ENCODE measurements around the gene CORO1C. TPM values are rescaled to one million over a fixed set of nuclear protein-coding genes. Genes with fewer than 3 reads are reported as not detected.

The CORO1C gene
- polyA plus RNA-seq, 1 donor from 2014 or later: 123 TPM

GRCh38 chr12:108744021-108744897 lies 12.9 kb upstream of the CORO1C start:
- Histone ChIP-seq H3K9me3 (ENCODE audit: low read length) (no peaks in the 10 kb centered on the region), H3K27ac (ENCODE audit: low read length) (no peak overlapping the region), H3F3A (ENCODE audit: insufficient read depth, low read length, poor library complexity, severe bottlenecking) (no peaks in the 10 kb centered on the region), H3K79me2 (replicated peaks; ENCODE audit: insufficient read depth, low read length) (no peaks in the 10 kb centered on the region), H3K4me3 (ENCODE audit: low read length) (no peak overlapping the region), H3K9ac (ENCODE audit: low read length) (no peak overlapping the region), H3K36me3 (ENCODE audit: insufficient read depth, low read length) (no peaks in the 10 kb centered on the region), H3K9me2 (ENCODE audit: insufficient read depth, low read length) (no peaks in the 10 kb centered on the region), H3K4me2 (ENCODE audit: low read length) (no peak overlapping the region), H2AFZ (ENCODE audit: low read depth, low read length) (no peak overlapping the region), H4K20me1 (ENCODE audit: insufficient read depth) (no peaks in the 10 kb centered on the region), H3K27me3 (ENCODE audit: insufficient read depth, low read depth, low read length) (no peaks in the 10 kb centered on the region)
- TF ChIP-seq MXI1 (conservative IDR thresholded peaks at IDR 0.05; ENCODE audit: poor library complexity, severe bottlenecking): no peak
- no peak for TF ChIP-seq POLR2AphosphoS5 (IDR thresholded peaks at IDR 0.05)
- no peak for TF ChIP-seq RAD21 (conservative IDR thresholded peaks at IDR 0.05)
- TF ChIP-seq EZH2 (IDR thresholded peaks at IDR 0.05; ENCODE audit: borderline replicate concordance, insufficient read depth, low read length, poor library complexity, severe bottlenecking): no peak
- no peak for TF ChIP-seq SMC3 (conservative IDR thresholded peaks at IDR 0.05; ENCODE audit: poor library complexity)
- TF ChIP-seq EP300 (conservative IDR thresholded peaks at IDR 0.05; ENCODE audit: poor library complexity, severe bottlenecking): no peak
- TF ChIP-seq TAF1 (IDR thresholded peaks at IDR 0.05; ENCODE audit: low read depth): no peak
- TF ChIP-seq CTCF (IDR thresholded peaks at IDR 0.05; ENCODE audit: poor library complexity, severe bottlenecking): no peak
- TF ChIP-seq, protein P1, sequence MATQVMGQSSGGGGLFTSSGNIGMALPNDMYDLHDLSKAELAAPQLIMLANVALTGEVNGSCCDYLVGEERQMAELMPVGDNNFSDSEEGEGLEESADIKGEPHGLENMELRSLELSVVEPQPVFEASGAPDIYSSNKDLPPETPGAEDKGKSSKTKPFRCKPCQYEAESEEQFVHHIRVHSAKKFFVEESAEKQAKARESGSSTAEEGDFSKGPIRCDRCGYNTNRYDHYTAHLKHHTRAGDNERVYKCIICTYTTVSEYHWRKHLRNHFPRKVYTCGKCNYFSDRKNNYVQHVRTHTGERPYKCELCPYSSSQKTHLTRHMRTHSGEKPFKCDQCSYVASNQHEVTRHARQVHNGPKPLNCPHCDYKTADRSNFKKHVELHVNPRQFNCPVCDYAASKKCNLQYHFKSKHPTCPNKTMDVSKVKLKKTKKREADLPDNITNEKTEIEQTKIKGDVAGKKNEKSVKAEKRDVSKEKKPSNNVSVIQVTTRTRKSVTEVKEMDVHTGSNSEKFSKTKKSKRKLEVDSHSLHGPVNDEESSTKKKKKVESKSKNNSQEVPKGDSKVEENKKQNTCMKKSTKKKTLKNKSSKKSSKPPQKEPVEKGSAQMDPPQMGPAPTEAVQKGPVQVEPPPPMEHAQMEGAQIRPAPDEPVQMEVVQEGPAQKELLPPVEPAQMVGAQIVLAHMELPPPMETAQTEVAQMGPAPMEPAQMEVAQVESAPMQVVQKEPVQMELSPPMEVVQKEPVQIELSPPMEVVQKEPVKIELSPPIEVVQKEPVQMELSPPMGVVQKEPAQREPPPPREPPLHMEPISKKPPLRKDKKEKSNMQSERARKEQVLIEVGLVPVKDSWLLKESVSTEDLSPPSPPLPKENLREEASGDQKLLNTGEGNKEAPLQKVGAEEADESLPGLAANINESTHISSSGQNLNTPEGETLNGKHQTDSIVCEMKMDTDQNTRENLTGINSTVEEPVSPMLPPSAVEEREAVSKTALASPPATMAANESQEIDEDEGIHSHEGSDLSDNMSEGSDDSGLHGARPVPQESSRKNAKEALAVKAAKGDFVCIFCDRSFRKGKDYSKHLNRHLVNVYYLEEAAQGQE (IDR thresholded peaks at IDR 0.05; ENCODE audit: borderline replicate concordance): no peak

GRCh38 chr12:108738170-108738569 lies 6.9 kb upstream of the CORO1C start:
- Histone ChIP-seq H3K79me2 (replicated peaks; ENCODE audit: insufficient read depth, low read length) (no peaks in the 10 kb centered on the region), H3K4me2 (ENCODE audit: low read length) (no peak overlapping the region), H3K4me3 (ENCODE audit: low read length) (no peak overlapping the region), H3K9ac (ENCODE audit: low read length) (no peak overlapping the region), H3K9me3 (ENCODE audit: low read length) (no peaks in the 10 kb centered on the region), H4K20me1 (ENCODE audit: insufficient read depth) (no peaks in the 10 kb centered on the region), H3F3A (ENCODE audit: insufficient read depth, low read length, poor library complexity, severe bottlenecking) (no peaks in the 10 kb centered on the region), H3K36me3 (ENCODE audit: insufficient read depth, low read length) (no peaks in the 10 kb centered on the region), H3K9me2 (ENCODE audit: insufficient read depth, low read length) (no peaks in the 10 kb centered on the region), H2AFZ (ENCODE audit: low read depth, low read length) (no peak overlapping the region), H3K27ac (ENCODE audit: low read length) (no peak overlapping the region), H3K27me3 (ENCODE audit: insufficient read depth, low read depth, low read length) (no peaks in the 10 kb centered on the region)
- TF ChIP-seq POLR2AphosphoS5 (IDR thresholded peaks at IDR 0.05) (no peak), RAD21 (conservative IDR thresholded peaks at IDR 0.05) (no peak), EZH2 (IDR thresholded peaks at IDR 0.05; ENCODE audit: borderline replicate concordance, insufficient read depth, low read length, poor library complexity, severe bottlenecking) (no peak), CTCF (IDR thresholded peaks at IDR 0.05; ENCODE audit: poor library complexity, severe bottlenecking) (no peak), EP300 (conservative IDR thresholded peaks at IDR 0.05; ENCODE audit: poor library complexity, severe bottlenecking) (no peak), SMC3 (conservative IDR thresholded peaks at IDR 0.05; ENCODE audit: poor library complexity) (no peak), MXI1 (conservative IDR thresholded peaks at IDR 0.05; ENCODE audit: poor library complexity, severe bottlenecking) (no peak), TAF1 (IDR thresholded peaks at IDR 0.05; ENCODE audit: low read depth) (no peak)
- TF ChIP-seq, protein P1 (IDR thresholded peaks at IDR 0.05; ENCODE audit: borderline replicate concordance): no peak
